Pulmonary artery endothelial cell (primary cell): Measurements from ENCODE around the gene NHS. TPM values are rescaled to one million over a fixed set of nuclear protein-coding genes. Genes with fewer than 3 reads are reported as not detected.

Experiments
- DNase-seq: peaks from one replicate; pipeline ENCODE4 v3.0.0-alpha.2; 2011; ENCODE audit warnings: low read depth, low spot score
- total RNA-seq: library from RNA; depleted of rRNA; stranded (reverse); fragments of >200 nt; gene quantifications from 2 replicates; pipeline ENCODE4 v1.2.3, GENCODE V29; 2014

The NHS gene
- total RNA-seq, 1 donor from 2014 or later, result 0.07 TPM

DNA sequence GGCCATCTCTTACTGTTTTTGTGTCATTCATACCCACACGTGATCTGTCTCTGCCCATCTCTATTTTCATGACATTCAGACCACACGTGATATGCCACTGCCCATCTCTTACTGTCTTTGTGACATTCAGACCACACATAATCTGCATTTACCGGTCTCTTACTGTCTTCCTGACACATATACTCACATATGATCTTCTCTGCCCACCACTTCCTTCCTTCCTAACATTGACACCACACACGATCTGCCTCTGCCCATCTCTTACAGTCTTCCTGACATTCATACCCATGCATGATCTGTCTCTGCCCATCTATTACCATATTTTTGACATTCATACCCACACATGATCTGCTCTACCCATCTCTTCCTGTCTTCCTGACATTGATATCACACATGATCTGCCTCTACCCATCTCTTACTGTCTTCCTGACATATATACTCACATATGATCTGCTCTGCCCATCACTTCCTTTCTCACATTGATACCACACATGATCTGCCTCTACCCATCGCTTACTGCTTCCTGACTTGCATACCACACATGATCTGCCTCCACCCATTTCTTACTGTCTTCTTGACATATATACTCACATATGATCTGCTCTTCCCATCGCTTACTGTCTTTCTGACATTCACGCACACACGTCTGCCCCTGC, 398.3 kb downstream of the NHS start:
- DNase-seq, result no peak

DNA sequence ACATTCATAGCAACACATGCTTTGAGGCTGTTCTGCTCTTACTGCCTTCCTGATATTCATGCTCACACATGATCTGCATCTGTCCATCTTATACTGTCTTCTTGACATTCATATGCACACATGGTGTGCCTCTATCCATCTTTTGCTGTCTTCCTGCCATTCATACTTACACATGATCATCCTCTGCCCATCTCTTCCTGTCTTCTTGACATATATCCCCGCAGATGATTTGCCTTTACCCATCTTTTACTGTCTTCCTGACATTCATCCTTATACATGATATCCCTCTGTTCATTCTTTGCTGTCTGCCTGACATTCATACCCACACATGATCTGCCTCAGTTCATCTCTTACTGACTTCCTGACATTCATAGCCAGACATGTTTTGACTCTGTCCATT, 399.1 kb downstream of the NHS start:
- DNase-seq, result no peak

DNA sequence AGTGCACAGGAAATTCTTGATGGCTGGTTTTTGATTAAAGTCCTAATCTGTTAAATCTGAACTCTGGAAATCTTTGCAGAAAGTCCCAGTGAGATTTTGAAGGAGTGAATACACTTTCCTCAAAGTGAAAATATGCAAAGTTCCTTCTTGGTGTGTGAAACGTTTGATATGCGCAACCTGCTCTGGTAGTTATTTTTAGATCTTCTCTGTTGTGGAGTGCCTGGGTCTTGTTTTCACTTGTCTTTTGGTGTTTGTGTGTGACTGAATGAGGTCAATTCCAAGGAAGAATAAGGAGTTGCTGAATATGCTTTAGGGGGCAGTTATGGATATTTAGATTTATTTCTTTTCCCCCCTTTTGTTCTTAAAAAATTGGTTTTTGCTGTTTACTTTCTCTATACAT, 404.0 kb downstream of the NHS start:
- DNase-seq, result no peak

DNA sequence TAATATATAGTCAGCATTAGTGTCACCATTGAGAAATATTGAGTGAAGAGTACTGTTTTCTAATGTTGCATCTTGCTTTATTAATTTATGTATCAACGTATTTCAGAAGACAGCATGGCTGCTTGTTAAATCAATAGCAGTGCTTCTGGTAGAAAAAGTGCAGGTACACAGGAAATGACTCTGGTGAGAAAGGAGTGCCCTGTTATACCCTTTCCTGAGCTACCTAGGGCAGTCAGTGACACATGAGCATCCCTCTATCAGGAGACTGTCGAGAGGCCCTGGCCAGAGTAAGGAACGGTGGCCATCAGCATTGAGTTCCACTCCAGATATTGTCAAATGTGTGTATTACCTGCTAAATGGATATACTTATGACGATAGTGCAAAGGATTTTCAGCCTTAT, 404.4 kb downstream of the NHS start:
- no peak for DNase-seq
